ENCODE measurements around the gene ERC2.

The ERC2 gene

GRCh38 chr3:56413911-56414310, 54.4 kb downstream of the ERC2 start:
- DNase-seq (ENCODE audit: low read depth) = no peak
- no peak overlapping the region for H3K4me3 ChIP-seq (ENCODE audit: low read length)
- TF ChIP-seq CTCF (conservative IDR thresholded peaks at IDR 0.05; ENCODE audit: low read length) = no peak

GRCh38 chr3:56411166-56411565, 57.1 kb downstream of the ERC2 start:
- H3K4me3 ChIP-seq (ENCODE audit: low read length) = no peak overlapping the region
- no peak for DNase-seq (ENCODE audit: low read depth)
- no peak for TF ChIP-seq CTCF (conservative IDR thresholded peaks at IDR 0.05; ENCODE audit: low read length)

DNA sequence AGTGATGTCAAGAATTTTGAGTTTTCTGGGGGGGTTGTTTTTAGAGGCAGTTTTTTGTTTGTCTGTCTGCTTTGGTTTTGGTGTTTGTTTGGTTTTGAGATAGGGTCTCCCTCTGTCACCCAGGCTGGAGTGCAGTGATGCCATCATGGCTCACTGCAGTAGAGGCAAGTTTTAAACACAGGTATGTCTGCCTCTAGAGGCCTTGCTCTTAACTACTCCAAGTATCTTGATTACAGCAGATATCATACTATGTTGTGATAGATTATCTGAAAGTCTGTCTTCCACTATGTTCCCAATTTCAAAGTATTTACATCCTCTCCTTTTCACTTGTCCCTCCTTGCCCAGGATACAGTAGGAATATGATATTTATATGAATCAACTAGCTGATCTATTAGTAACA, 57.7 kb downstream of the ERC2 start:
- TF ChIP-seq CTCF (conservative IDR thresholded peaks at IDR 0.05; ENCODE audit: low read length) = no peak
- H3K4me3 ChIP-seq (ENCODE audit: low read length) = no peak overlapping the region
- no peak for DNase-seq (ENCODE audit: low read depth)

- H3K4me3 ChIP-seq (ENCODE audit: low read length) = no peak overlapping the region
- TF ChIP-seq CTCF (conservative IDR thresholded peaks at IDR 0.05; ENCODE audit: low read length) = no peak
Observed at GRCh38 chr3:56409790-56410189, 58.5 kb downstream of the ERC2 start.

GRCh38 chr3:56408761-56409196, 59.5 kb downstream of the ERC2 start:
- TF ChIP-seq CTCF (conservative IDR thresholded peaks at IDR 0.05; ENCODE audit: low read length) = no peak
- no peak for DNase-seq (ENCODE audit: low read depth)
- no peak overlapping the region for H3K4me3 ChIP-seq (ENCODE audit: low read length)

More at GRCh38 chr3:56409790-56410189, 58.5 kb downstream of the ERC2 start:
- DNase-seq (ENCODE audit: low read depth) = no peak

GRCh38 chr3:56406826-56407515, 61.3 kb downstream of the ERC2 start:
- H3K4me3 ChIP-seq (ENCODE audit: low read length) = no peak overlapping the region
- TF ChIP-seq CTCF (conservative IDR thresholded peaks at IDR 0.05; ENCODE audit: low read length) = no peak
- no peak for DNase-seq (ENCODE audit: low read depth)

DNA sequence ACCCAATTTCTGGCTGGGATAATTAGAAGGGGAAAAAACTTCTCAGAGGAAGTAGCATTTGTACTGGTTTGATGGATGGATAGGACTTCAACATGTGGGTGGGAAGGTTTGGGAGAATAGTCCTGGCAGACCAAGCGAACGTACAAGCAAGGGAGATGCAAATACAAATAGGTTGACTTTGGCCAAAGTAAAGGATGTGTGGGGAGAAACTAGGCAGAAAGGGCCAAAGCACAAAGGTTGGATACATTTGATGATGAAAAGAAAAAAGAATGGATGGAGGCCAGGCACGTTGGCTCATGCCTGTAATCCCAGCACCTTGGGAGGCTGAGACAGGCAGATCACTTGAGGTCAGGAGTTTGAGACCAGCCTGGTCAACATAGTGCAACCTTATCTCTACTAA, 63.4 kb downstream of the ERC2 start:
- DNase-seq (ENCODE audit: low read depth) = no peak
- no peak overlapping the region for H3K4me3 ChIP-seq (ENCODE audit: low read length)
- no peak for TF ChIP-seq CTCF (conservative IDR thresholded peaks at IDR 0.05; ENCODE audit: low read length)
